Neuronal stem cell (in vitro differentiated cells): ENCODE results near the gene TRIM7.

Experiments
- DNase-seq: peaks from one replicate; pipeline ENCODE4 v3.0.0-alpha.2; 2013; ENCODE audit warnings: low spot score
- H2AFZ ChIP-seq: one replicate; pipeline ENCODE4 v1.6.1; 2013; ENCODE audit warnings: mild to moderate bottlenecking, low read length, inconsistent platforms
- H2AK5ac ChIP-seq: 2 replicates; pipeline ENCODE4 v1.6.1; 2013; ENCODE audit warnings: low read depth, mild to moderate bottlenecking, inconsistent platforms, low read length, moderate library complexity, mixed read lengths
- H2BK120ac ChIP-seq: 2 replicates; pipeline ENCODE4 v1.6.1; 2013; ENCODE audit warnings: low read depth, mild to moderate bottlenecking, inconsistent platforms, low read length, moderate library complexity, mixed read lengths
- H2BK12ac ChIP-seq: one replicate; pipeline ENCODE4 v1.6.1; 2013; ENCODE audit warnings: low read length, inconsistent platforms
- H2BK15ac ChIP-seq: 2 replicates; pipeline ENCODE4 v1.6.1; 2013; ENCODE audit warnings: mild to moderate bottlenecking, low read length, inconsistent platforms, mixed read lengths
- H2BK5ac ChIP-seq: one replicate; pipeline ENCODE4 v1.6.1; 2013; ENCODE audit warnings: inconsistent platforms, mild to moderate bottlenecking, low read length, moderate library complexity
- H3K14ac ChIP-seq: one replicate; pipeline ENCODE4 v1.6.1; 2013; ENCODE audit warnings: low read length, inconsistent platforms
- H3K18ac ChIP-seq: 2 replicates; pipeline ENCODE4 v1.6.1; 2013; ENCODE audit warnings: low read length, inconsistent platforms
- H3K23ac ChIP-seq: 2 replicates; pipeline ENCODE4 v1.6.1; 2013; ENCODE audit warnings: low read depth, mild to moderate bottlenecking, mixed read lengths, low read length, inconsistent platforms; ENCODE audit not compliant: poor library complexity
- H3K27ac ChIP-seq: replicated peaks from 3 replicates; pipeline ENCODE4 v1.5.1; 2013; ENCODE audit warnings: low read length, inconsistent platforms
- H3K27me3 ChIP-seq, 3 experiments: 2 replicates each; pipeline ENCODE4 v1.6.1; 2013; ENCODE audit warnings: low read length in 3 of 3, mild to moderate bottlenecking in 2 of 3, inconsistent platforms in 1 of 3, low read depth in 1 of 3, mixed read lengths in 1 of 3, moderate library complexity in 1 of 3; ENCODE audit not compliant: control insufficient read depth in 3 of 3, insufficient read depth in 3 of 3
- H3K36me3 ChIP-seq, 2 donors: replicated peaks in 1 of 2; 2 replicates each; pipeline ENCODE4 v1.6.1; 2013; ENCODE audit warnings: low read length in 2 of 2; ENCODE audit not compliant: control insufficient read depth in 2 of 2, insufficient read depth in 2 of 2
- H3K4ac ChIP-seq: 2 replicates; pipeline ENCODE4 v1.6.1; 2013; ENCODE audit warnings: inconsistent platforms, mild to moderate bottlenecking, low read length, moderate library complexity
- H3K4me1 ChIP-seq, 2 donors: 1 replicate in 1 of 2; 2 replicates in 1 of 2; pipeline ENCODE4 v1.6.1; 2013; ENCODE audit warnings: low read length in 2 of 2, low read depth in 1 of 2; ENCODE audit not compliant: control insufficient read depth in 2 of 2, insufficient read depth in 1 of 2
- H3K4me2 ChIP-seq: one replicate; pipeline ENCODE4 v1.6.1; 2013; ENCODE audit warnings: mild to moderate bottlenecking, low read length, inconsistent platforms; ENCODE audit not compliant: insufficient read depth, poor library complexity, severe bottlenecking
- H3K4me3 ChIP-seq, 2 donors: 2 replicates each; pipeline ENCODE4 v1.5.1; 2013; ENCODE audit warnings: low read length in 2 of 2, mild to moderate bottlenecking in 2 of 2, inconsistent platforms in 1 of 2, moderate library complexity in 1 of 2
- H3K79me1 ChIP-seq: one replicate; pipeline ENCODE4 v1.6.1; 2013; ENCODE audit warnings: low read depth, mild to moderate bottlenecking, inconsistent platforms, low read length, moderate library complexity
- H3K9ac ChIP-seq: one replicate; pipeline ENCODE4 v1.6.1; 2013; ENCODE audit warnings: mild to moderate bottlenecking, low read depth, low read length, inconsistent platforms; ENCODE audit not compliant: poor library complexity
- H3K9me3 ChIP-seq, 2 donors: replicated peaks in 1 of 2; 2 replicates each; pipeline versions ENCODE3 to v1.6.1; 2013; ENCODE audit warnings: low read length in 2 of 2, mild to moderate bottlenecking in 2 of 2, inconsistent platforms in 1 of 2, low read depth in 1 of 2, mixed read lengths in 1 of 2, moderate library complexity in 1 of 2; ENCODE audit not compliant: control insufficient read depth in 2 of 2, insufficient read depth in 1 of 2
- H4K8ac ChIP-seq: one replicate; pipeline ENCODE4 v1.6.1; 2013; ENCODE audit warnings: low read depth, mild to moderate bottlenecking, inconsistent platforms, low read length, moderate library complexity
- H4K91ac ChIP-seq: one replicate; pipeline ENCODE4 v1.6.1; 2013; ENCODE audit warnings: low read length, low read depth, mild to moderate bottlenecking, inconsistent platforms; ENCODE audit not compliant: poor library complexity
- WGBS, 2 donors: extraction: QIAGEN DNeasy Blood & Tissue Kit; methylation state at CpG; one replicate each; pipeline ENCODE4 v1.1.7; 2013; ENCODE audit warnings: missing lambda C conversion rate in 2 of 2, mixed read lengths in 1 of 2; ENCODE audit not compliant: insufficient read length in 2 of 2, insufficient replicate concordance in 1 of 2; ENCODE audit errors: extremely low coverage in 2 of 2; 5-methylcytosine and 5-hydroxymethylcytosine counted together

Gene TRIM7

GRCh38 chr5:181199881-181200638, 4.9 kb downstream of the TRIM7 start:
- no peaks in the 10 kb centered on the region for H3K9me3 ChIP-seq
- no peak for DNase-seq
- WGBS, 2 donors: no CpG with 5 or more reads among the region's 12 CpGs

GRCh38 chr5:181198905-181199519, 6.0 kb downstream of the TRIM7 start:
- no peaks in the 10 kb centered on the region for H3K79me1 ChIP-seq
- H3K27ac ChIP-seq: no peak overlapping the region
- H3K18ac ChIP-seq: no peak overlapping the region
- no peak overlapping the region for H2BK5ac ChIP-seq
- no peaks in the 10 kb centered on the region for H3K36me3 ChIP-seq
- no peaks in the 10 kb centered on the region for H3K9me3 ChIP-seq
- no peak overlapping the region for H3K14ac ChIP-seq
- peaks cover 1 to 63% (median 19%) of the 10 kb centered on the region in 3 experiments for H3K27me3 ChIP-seq
- H3K4ac ChIP-seq: no peak overlapping the region
- H3K9ac ChIP-seq: no peak overlapping the region
- no peak overlapping the region for H2BK15ac ChIP-seq
- no CpG with 5 or more reads among the region's 9 CpGs for WGBS, 2 donors
- H3K4me3 ChIP-seq: no peak overlapping the region
- H2AFZ ChIP-seq: no peak overlapping the region
- H2BK120ac ChIP-seq: no peak overlapping the region
- H4K91ac ChIP-seq: no peak overlapping the region
- H3K23ac ChIP-seq: no peak overlapping the region
- no peak for DNase-seq
- no peak overlapping the region for H2BK12ac ChIP-seq
- H2AK5ac ChIP-seq: no peak overlapping the region
- peaks cover 2 to 19% of the 10 kb centered on the region in 2 donors for H3K4me1 ChIP-seq
- no peak overlapping the region for H4K8ac ChIP-seq
- no peak overlapping the region for H3K4me2 ChIP-seq

More at GRCh38 chr5:181199881-181200638, 4.9 kb downstream of the TRIM7 start:
- Histone ChIP-seq H3K23ac (no peak overlapping the region), H3K27ac (no peak overlapping the region), H3K4ac (no peak overlapping the region), H3K9ac (no peak overlapping the region), H3K4me3 (no peak overlapping the region), H3K14ac (no peak overlapping the region), H2AK5ac (no peak overlapping the region), H2BK5ac (no peak overlapping the region), H2BK12ac (no peak overlapping the region), H3K4me1 (peaks cover 2 to 19% of the 10 kb centered on the region in 2 donors), H2BK15ac (no peak overlapping the region), H2BK120ac (no peak overlapping the region), H3K4me2 (no peak overlapping the region), H3K79me1 (no peaks in the 10 kb centered on the region), H3K36me3 (no peaks in the 10 kb centered on the region), H3K27me3 (peaks cover 10 to 73% (median 30%) of the 10 kb centered on the region in 3 experiments), H4K91ac (no peak overlapping the region), H3K18ac (no peak overlapping the region), H4K8ac (no peak overlapping the region), H2AFZ (no peak overlapping the region)

- Histone ChIP-seq H2BK12ac (no peak overlapping the region), H3K9ac (no peak overlapping the region), H3K4ac (no peak overlapping the region), H3K79me1 (no peaks in the 10 kb centered on the region), H4K91ac (no peak overlapping the region), H3K4me1 (peaks cover 2 to 19% of the 10 kb centered on the region in 2 donors), H3K4me2 (peak overlapping the region; percentile 14), H2BK120ac (no peak overlapping the region), H2AK5ac (peak overlapping the region; percentile 48), H4K8ac (no peak overlapping the region), H3K36me3 (no peaks in the 10 kb centered on the region), H3K9me3 (no peaks in the 10 kb centered on the region), H2BK15ac (peak overlapping the region; percentile 61), H2AFZ (no peak overlapping the region), H3K27ac (no peak overlapping the region), H3K27me3 (peaks cover 0 to 55% (median 11%) of the 10 kb centered on the region in 3 experiments), H3K18ac (peak overlapping the region; percentile 36), H3K14ac (no peak overlapping the region), H3K4me3 (no peak overlapping the region), H2BK5ac (no peak overlapping the region), H3K23ac (peak overlapping the region; percentile 61)
- WGBS, 2 donors: no CpG with 5 or more reads among the region's 12 CpGs
- DNase-seq: no peak
These were observed 6.8 kb downstream of the TRIM7 start for GRCh38 chr5:181198106-181198685.
